HEK293 (cell line): ENCODE measurements around the gene PLPP7.

Experiments
- CTCF ChIP-seq: fragments of 450-650 bp; formaldehyde crosslinking; IDR thresholded peaks from 2 replicates; pipeline ENCODE4 v1.5.1; 2016; ENCODE audit warnings: missing biosample characterization, missing genetic modification characterization
- IKZF3 ChIP-seq: fragments of 450-650 bp; IDR thresholded peaks from 2 replicates; pipeline ENCODE4 v1.5.0; 2018; ENCODE audit warnings: missing biosample characterization, mild to moderate bottlenecking, missing genetic modification characterization, moderate library complexity
- PRDM4 ChIP-seq: fragments of 450-650 bp; formaldehyde crosslinking; IDR thresholded peaks from 2 replicates; pipeline ENCODE4 v1.5.1; 2017; ENCODE audit warnings: missing biosample characterization, missing genetic modification characterization
- REPIN1 ChIP-seq: fragments of 450-650 bp; formaldehyde crosslinking; IDR thresholded peaks from 2 replicates; pipeline ENCODE4 v1.5.1; 2017; ENCODE audit warnings: missing biosample characterization, missing genetic modification characterization, low read depth
- TCF7L2 ChIP-seq: IDR thresholded peaks from 2 replicates; pipeline ENCODE4 v1.6.1; 2011; ENCODE audit warnings: low read depth, mild to moderate bottlenecking, inconsistent platforms, low read length, moderate library complexity, borderline replicate concordance
- ZBTB17 ChIP-seq: fragments of 450-650 bp; formaldehyde crosslinking; IDR thresholded peaks from 2 replicates; pipeline ENCODE4 v1.5.1; 2016; ENCODE audit warnings: missing biosample characterization, missing genetic modification characterization
- ZBTB7A ChIP-seq: fragments of 450-650 bp; formaldehyde crosslinking; IDR thresholded peaks from 2 replicates; pipeline ENCODE4 v1.5.1; 2016; ENCODE audit warnings: low read depth, missing biosample characterization, missing genetic modification characterization
- ZFP3 ChIP-seq: fragments of 450-650 bp; formaldehyde crosslinking; IDR thresholded peaks from 2 replicates; pipeline ENCODE4 v1.5.1; 2016; ENCODE audit warnings: low read depth, missing biosample characterization, missing genetic modification characterization
- ZNF239 ChIP-seq: fragments of 450-650 bp; formaldehyde crosslinking; IDR thresholded peaks from 2 replicates; pipeline ENCODE4 v1.5.1; 2016; ENCODE audit warnings: missing biosample characterization, missing genetic modification characterization
- ZNF324 ChIP-seq: fragments of 450-650 bp; formaldehyde crosslinking; IDR thresholded peaks from 2 replicates; pipeline ENCODE4 v1.5.1; 2016; ENCODE audit warnings: missing biosample characterization, missing genetic modification characterization
- ZXDB ChIP-seq: fragments of 450-650 bp; formaldehyde crosslinking; IDR thresholded peaks from 2 replicates; pipeline ENCODE4 v1.5.1; 2016; ENCODE audit warnings: missing biosample characterization, missing genetic modification characterization
- TF ChIP-seq, protein P1 (sequence below): fragments of 450-650 bp; formaldehyde crosslinking; optimal IDR thresholded peaks from 2 replicates; pipeline ENCODE3; 2016; ENCODE audit warnings: missing biosample characterization, mild to moderate bottlenecking, missing genetic modification characterization

- TF ChIP-seq ZNF324 (tag by site-specific recombination): no peak
- TF ChIP-seq CTCF (tag by site-specific recombination): no peak
- TF ChIP-seq IKZF3 (tag by site-specific recombination): no peak
- no peak for TF ChIP-seq REPIN1 (tag by site-specific recombination)
- no peak for TF ChIP-seq ZBTB17 (tag by site-specific recombination)
- no peak for TF ChIP-seq ZXDB
- no peak for TF ChIP-seq TCF7L2
- TF ChIP-seq ZFP3 (tag by site-specific recombination): no peak
- TF ChIP-seq, protein P1, sequence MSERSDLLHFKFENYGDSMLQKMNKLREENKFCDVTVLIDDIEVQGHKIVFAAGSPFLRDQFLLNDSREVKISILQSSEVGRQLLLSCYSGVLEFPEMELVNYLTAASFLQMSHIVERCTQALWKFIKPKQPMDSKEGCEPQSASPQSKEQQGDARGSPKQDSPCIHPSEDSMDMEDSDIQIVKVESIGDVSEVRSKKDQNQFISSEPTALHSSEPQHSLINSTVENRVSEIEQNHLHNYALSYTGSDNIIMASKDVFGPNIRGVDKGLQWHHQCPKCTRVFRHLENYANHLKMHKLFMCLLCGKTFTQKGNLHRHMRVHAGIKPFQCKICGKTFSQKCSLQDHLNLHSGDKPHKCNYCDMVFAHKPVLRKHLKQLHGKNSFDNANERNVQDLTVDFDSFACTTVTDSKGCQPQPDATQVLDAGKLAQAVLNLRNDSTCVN: no peak
- TF ChIP-seq ZNF239 (tag by site-specific recombination): no peak
- no peak for TF ChIP-seq PRDM4 (tag by site-specific recombination)
- no peak for TF ChIP-seq ZBTB7A (tag by site-specific recombination)
Measured at GRCh38 chr9:131274674-131275331, 14.7 kb upstream of the PLPP7 start.
